Spleen (tissue), 7 donors: ENCODE results near the gene GCNA.

Experiments used
- CTCF ChIP-seq, 11 experiments: fragments of 200-600 bp in 7 of 11; fragments of 450-650 bp in 4 of 11; sonication (generic) in 4 of 11; IDR thresholded peaks in 8 of 11; conservative IDR thresholded peaks in 3 of 11; 1 replicate in 7 of 11; 2 replicates in 4 of 11; pipeline versions ENCODE4 v1.4.0 to v1.8.0; 2016 to 2021; ENCODE audit warnings: antibody characterized with exemption in 11 of 11, inconsistent platforms in 4 of 11, mild to moderate bottlenecking in 1 of 11
- POLR2A ChIP-seq, 3 donors: fragments of 450-650 bp; IDR thresholded peaks; one replicate each; pipeline ENCODE4 v1.5.1; 2017; ENCODE audit warnings: antibody characterized with exemption in 3 of 3, mild to moderate bottlenecking in 1 of 3
- POLR2AphosphoS5 ChIP-seq, 3 donors: sonication (generic); formaldehyde crosslinking; IDR thresholded peaks; one replicate each; pipeline ENCODE4 v1.5.1; 2017; ENCODE audit warnings: antibody characterized with exemption in 3 of 3
- donor health status: DM: no; HTN: no; CAD: no; lungs with moderate emphysema.
- donor health status: DM: no; HTN: no; CAD: no.
- donor health status: DM: no; HTN: no; CAD: no.

- TF ChIP-seq CTCF (IDR thresholded peaks at IDR 0.05 in 8 of 11, conservative IDR thresholded peaks at IDR 0.05 in 3 of 11), result no peak
- no peak for TF ChIP-seq POLR2AphosphoS5 (IDR thresholded peaks at IDR 0.05)
- TF ChIP-seq POLR2A (IDR thresholded peaks at IDR 0.05), result no peak
Observed at GRCh38 chrX:71632923-71633657, 54.9 kb downstream of the GCNA start.
